ENCODE measurements around the gene ZDHHC17.
"Not testable (repeated sequence)": the region's sequence is repeated elsewhere in the genome, so short reads cannot be mapped to it uniquely, and the experiment has no call there.

The ZDHHC17 gene

GRCh38 chr12:76768576-76768975, 4.7 kb downstream of the ZDHHC17 start:
- DNase-seq (ENCODE audit: low read depth) = no peak

- DNase-seq (ENCODE audit: low read depth) = no peak
Measured at GRCh38 chr12:76777765-76778216, 13.9 kb downstream of the ZDHHC17 start.

- no peak for DNase-seq (ENCODE audit: low read depth)
Measured at GRCh38 chr12:76778364-76778763, 14.4 kb downstream of the ZDHHC17 start.

- not testable (repeated sequence) for DNase-seq (ENCODE audit: low read depth)
Measured at GRCh38 chr12:76779310-76779709, 15.4 kb downstream of the ZDHHC17 start.

- no peak for DNase-seq (ENCODE audit: low read depth)
Measured at GRCh38 chr12:76781321-76781720, 17.4 kb downstream of the ZDHHC17 start.

- DNase-seq (ENCODE audit: low read depth) = no peak
Measured at GRCh38 chr12:76782526-76782925, 18.6 kb downstream of the ZDHHC17 start.

- DNase-seq (ENCODE audit: low read depth) = peak; percentile 77
Measured at GRCh38 chr12:76784600-76785051, 20.7 kb downstream of the ZDHHC17 start.

GRCh38 chr12:76785407-76785806, 21.5 kb downstream of the ZDHHC17 start:
- DNase-seq (ENCODE audit: low read depth) = no peak

GRCh38 chr12:76786986-76787385, 23.1 kb downstream of the ZDHHC17 start:
- no peak for DNase-seq (ENCODE audit: low read depth)

GRCh38 chr12:76787689-76788088, 23.8 kb downstream of the ZDHHC17 start:
- DNase-seq (ENCODE audit: low read depth) = no peak

- DNase-seq (ENCODE audit: low read depth) = no peak
Measured at GRCh38 chr12:76789335-76790050, 25.6 kb downstream of the ZDHHC17 start.

- DNase-seq (ENCODE audit: low read depth) = no peak
Measured at GRCh38 chr12:76790564-76791552, 26.9 kb downstream of the ZDHHC17 start.

- no peak for DNase-seq (ENCODE audit: low read depth)
Measured at GRCh38 chr12:76792828-76793227, 28.9 kb downstream of the ZDHHC17 start.

GRCh38 chr12:76798864-76799263, 34.9 kb downstream of the ZDHHC17 start:
- DNase-seq (ENCODE audit: low read depth) = no peak

GRCh38 chr12:76799362-76799761, 35.4 kb downstream of the ZDHHC17 start:
- DNase-seq (ENCODE audit: low read depth) = no peak

- no peak for DNase-seq (ENCODE audit: low read depth)
Measured at GRCh38 chr12:76802060-76802459, 38.1 kb downstream of the ZDHHC17 start.

GRCh38 chr12:76804435-76804976, 40.6 kb downstream of the ZDHHC17 start:
- DNase-seq (ENCODE audit: low read depth) = no peak

GRCh38 chr12:76810671-76811419, 46.9 kb downstream of the ZDHHC17 start:
- no peak for DNase-seq (ENCODE audit: low read depth)

GRCh38 chr12:76811976-76812375, 48.1 kb downstream of the ZDHHC17 start:
- no peak for DNase-seq (ENCODE audit: low read depth)

- DNase-seq (ENCODE audit: low read depth) = no peak
Measured at GRCh38 chr12:76813265-76813664, 49.4 kb downstream of the ZDHHC17 start.

GRCh38 chr12:76813972-76814371, 50.1 kb downstream of the ZDHHC17 start:
- no peak for DNase-seq (ENCODE audit: low read depth)
